Measurements from ENCODE around the gene PCSK6. TPM values are rescaled to one million over a fixed set of nuclear protein-coding genes. Genes with fewer than 3 reads are reported as not detected.

The PCSK6 gene
- polyA plus RNA-seq, 3 donors: 0.05 to 0.10 TPM; not detected in 1

DNA sequence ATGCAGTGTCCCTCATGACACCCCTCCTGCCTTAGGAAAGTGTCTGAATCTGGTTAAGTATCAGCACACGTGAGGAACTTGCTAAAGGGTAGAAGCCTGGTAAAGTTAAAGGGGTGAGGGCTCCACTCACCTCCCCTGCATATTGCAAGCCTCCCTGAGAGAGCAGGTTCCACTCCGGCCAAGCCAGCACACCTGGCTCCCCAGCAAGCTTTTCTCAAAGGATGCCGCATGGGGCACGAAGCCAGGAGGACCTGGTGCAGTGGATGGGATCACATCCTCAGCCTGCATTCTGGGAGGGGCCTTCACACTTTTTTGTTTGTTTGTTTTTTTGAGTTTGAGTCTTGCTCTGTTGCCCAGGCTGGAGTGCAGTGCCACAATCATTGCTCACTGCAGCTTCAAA is 79.9 kb downstream of the PCSK6 start:
- H3K4me2 ChIP-seq (replicated peaks; ENCODE audit: extremely low read depth, low read length, poor library complexity, severe bottlenecking): no peak overlapping the region
- peaks cover 1 to 15% (median 8%) of the 10 kb centered on the region in 3 donors for H3K27me3 Mint-ChIP-seq (ENCODE audit: low read depth in 3 of 3)

DNA sequence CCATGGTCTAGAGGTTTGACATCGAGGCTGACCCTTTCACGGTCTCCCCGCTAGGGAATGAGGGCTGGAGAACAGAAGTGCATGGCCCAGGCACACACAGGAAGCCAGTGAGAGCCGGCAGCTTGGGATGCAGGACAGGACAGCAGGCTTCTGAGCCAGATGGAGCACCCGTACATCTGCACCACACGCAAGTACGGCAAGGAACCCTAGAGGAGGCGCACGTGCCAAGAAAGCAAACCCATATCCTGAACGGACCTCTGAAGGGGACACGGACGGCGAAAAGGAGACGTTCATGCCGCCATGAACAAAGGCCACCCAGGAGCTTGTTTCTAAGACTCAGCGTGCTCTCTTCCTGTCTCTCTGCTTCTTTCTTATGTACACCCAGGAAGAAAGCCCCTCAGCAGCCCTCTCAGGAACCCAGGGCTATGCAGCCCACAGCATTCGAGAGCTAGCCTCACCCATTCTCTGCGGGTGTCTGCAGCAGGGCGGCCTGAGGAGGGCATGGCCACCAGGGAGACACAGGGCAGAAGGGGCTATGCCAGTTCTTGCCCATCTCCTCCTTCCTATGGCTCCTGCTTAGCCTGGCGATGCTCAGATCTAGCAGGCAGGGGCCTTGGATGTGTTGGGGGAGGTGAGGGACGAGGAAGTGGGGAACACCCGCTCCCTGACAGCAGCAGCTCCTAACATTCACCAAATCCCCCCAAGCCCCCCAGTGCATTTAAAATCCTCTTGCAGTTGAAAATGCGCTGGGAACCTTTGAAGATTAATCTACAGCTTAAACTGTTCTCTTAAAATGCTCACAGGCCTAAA is 81.3 kb downstream of the PCSK6 start:
- H3K36me3 ChIP-seq (replicated peaks in 1 of 2; ENCODE audit: control insufficient read depth in 1 of 2, insufficient read depth in 2 of 2, low read length in 2 of 2): no peaks in the 10 kb centered on the region
- no peak overlapping the region for H2AFZ ChIP-seq (ENCODE audit: insufficient read depth, low read depth, low read length, poor library complexity, severe bottlenecking)
- WGBS (ENCODE audit: insufficient coverage): over 99% methylated on average over 15 of the region's 23 CpGs
- H3K4me3 ChIP-seq (replicated peaks in 1 of 3; ENCODE audit: low read depth in 2 of 3, low read length in 3 of 3): no peak overlapping the region
- H3K9me3 Mint-ChIP-seq: no peaks in the 10 kb centered on the region
- intact Hi-C loops (cut with micrococcal nuclease): no loop called here
- peak overlapping the region in 1 of 7 donors; percentile 78 for H3K27ac Mint-ChIP-seq
- H3K9me3 ChIP-seq (replicated peaks in 1 of 2; ENCODE audit: control insufficient read depth in 1 of 2, insufficient read depth in 1 of 2, low read length in 2 of 2): no peaks in the 10 kb centered on the region
- TF ChIP-seq, protein P1, sequence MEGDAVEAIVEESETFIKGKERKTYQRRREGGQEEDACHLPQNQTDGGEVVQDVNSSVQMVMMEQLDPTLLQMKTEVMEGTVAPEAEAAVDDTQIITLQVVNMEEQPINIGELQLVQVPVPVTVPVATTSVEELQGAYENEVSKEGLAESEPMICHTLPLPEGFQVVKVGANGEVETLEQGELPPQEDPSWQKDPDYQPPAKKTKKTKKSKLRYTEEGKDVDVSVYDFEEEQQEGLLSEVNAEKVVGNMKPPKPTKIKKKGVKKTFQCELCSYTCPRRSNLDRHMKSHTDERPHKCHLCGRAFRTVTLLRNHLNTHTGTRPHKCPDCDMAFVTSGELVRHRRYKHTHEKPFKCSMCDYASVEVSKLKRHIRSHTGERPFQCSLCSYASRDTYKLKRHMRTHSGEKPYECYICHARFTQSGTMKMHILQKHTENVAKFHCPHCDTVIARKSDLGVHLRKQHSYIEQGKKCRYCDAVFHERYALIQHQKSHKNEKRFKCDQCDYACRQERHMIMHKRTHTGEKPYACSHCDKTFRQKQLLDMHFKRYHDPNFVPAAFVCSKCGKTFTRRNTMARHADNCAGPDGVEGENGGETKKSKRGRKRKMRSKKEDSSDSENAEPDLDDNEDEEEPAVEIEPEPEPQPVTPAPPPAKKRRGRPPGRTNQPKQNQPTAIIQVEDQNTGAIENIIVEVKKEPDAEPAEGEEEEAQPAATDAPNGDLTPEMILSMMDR (IDR thresholded peaks at IDR 0.05): no peak
- H3K4me2 ChIP-seq (replicated peaks; ENCODE audit: extremely low read depth, low read length, poor library complexity, severe bottlenecking): no peak overlapping the region
- DNase-seq: no peak
- H3K9ac ChIP-seq (ENCODE audit: insufficient read depth, low read length, poor library complexity, severe bottlenecking): no peak overlapping the region
- peaks cover 2% of the 10 kb centered on the region for H3K4me1 Mint-ChIP-seq
- no peak overlapping the region for H3K4me3 Mint-ChIP-seq
- H3K27me3 ChIP-seq (ENCODE audit: control insufficient read depth in 2 of 2, insufficient read depth in 2 of 2, low read length in 2 of 2): no peaks in the 10 kb centered on the region
- H3K4me1 ChIP-seq (ENCODE audit: control insufficient read depth in 1 of 2, insufficient read depth in 2 of 2, low read length in 2 of 2): no peaks in the 10 kb centered on the region
- peaks cover 1 to 10% (median 8%) of the 10 kb centered on the region in 3 donors for H3K27me3 Mint-ChIP-seq (ENCODE audit: low read depth in 3 of 3)
- H4K20me1 ChIP-seq (ENCODE audit: insufficient read depth, low read length): no peaks in the 10 kb centered on the region
- H3K79me2 ChIP-seq (ENCODE audit: insufficient read depth, low read length): no peaks in the 10 kb centered on the region
- no peaks in the 10 kb centered on the region for H3K36me3 Mint-ChIP-seq
- H3K27ac ChIP-seq (ENCODE audit: low read depth in 1 of 2, low read length in 2 of 2): no peak overlapping the region

More for the DNA sequence above, 79.9 kb downstream of the PCSK6 start:
- H4K20me1 ChIP-seq (ENCODE audit: insufficient read depth, low read length): no peaks in the 10 kb centered on the region
- no peaks in the 10 kb centered on the region for H3K36me3 Mint-ChIP-seq
- TF ChIP-seq, protein P1 (IDR thresholded peaks at IDR 0.05): no peak
- no peak overlapping the region for H3K27ac Mint-ChIP-seq
- no peaks in the 10 kb centered on the region for H3K4me1 ChIP-seq (ENCODE audit: control insufficient read depth in 1 of 2, insufficient read depth in 2 of 2, low read length in 2 of 2)
- no peak overlapping the region for H3K9ac ChIP-seq (ENCODE audit: insufficient read depth, low read length, poor library complexity, severe bottlenecking)
- intact Hi-C loops (cut with micrococcal nuclease): no loop called here
- no peaks in the 10 kb centered on the region for H3K9me3 Mint-ChIP-seq
- peaks cover 2% of the 10 kb centered on the region for H3K4me1 Mint-ChIP-seq
- no peaks in the 10 kb centered on the region for H3K79me2 ChIP-seq (ENCODE audit: insufficient read depth, low read length)
- no peak overlapping the region for H3K4me3 Mint-ChIP-seq
- H3K4me3 ChIP-seq (replicated peaks in 1 of 3; ENCODE audit: low read depth in 2 of 3, low read length in 3 of 3): no peak overlapping the region
- no peaks in the 10 kb centered on the region for H3K27me3 ChIP-seq (ENCODE audit: control insufficient read depth in 2 of 2, insufficient read depth in 2 of 2, low read length in 2 of 2)
- 100% methylated on average over 3 of the region's 4 CpGs for WGBS (ENCODE audit: insufficient coverage)
- DNase-seq: no peak
- no peaks in the 10 kb centered on the region for H3K9me3 ChIP-seq (replicated peaks in 1 of 2; ENCODE audit: control insufficient read depth in 1 of 2, insufficient read depth in 1 of 2, low read length in 2 of 2)
- no peak overlapping the region for H2AFZ ChIP-seq (ENCODE audit: insufficient read depth, low read depth, low read length, poor library complexity, severe bottlenecking)
- H3K27ac ChIP-seq (ENCODE audit: low read depth in 1 of 2, low read length in 2 of 2): no peak overlapping the region
- no peaks in the 10 kb centered on the region for H3K36me3 ChIP-seq (replicated peaks in 1 of 2; ENCODE audit: control insufficient read depth in 1 of 2, insufficient read depth in 2 of 2, low read length in 2 of 2)

Measured in CD14-positive monocyte (primary cell).